Ascending aorta (tissue), 2 donors: ENCODE measurements around the gene GSTCD. TPM values are rescaled to one million over a fixed set of nuclear protein-coding genes. Genes with fewer than 3 reads are reported as not detected.

Experiments used
- DNase-seq, 2 donors: peaks; one replicate each; pipeline ENCODE4 v3.0.0-alpha.2; 2019; ENCODE audit warnings: low spot score in 2 of 2
- H3K27ac ChIP-seq, 2 donors: fragments of 200-600 bp; sonication (generic); one replicate each; pipeline ENCODE4 v1.5.1; 2016 to 2017; ENCODE audit warnings: mild to moderate bottlenecking in 1 of 2
- H3K27me3 ChIP-seq: fragments of 200-600 bp; sonication (generic); one replicate; pipeline ENCODE4 v1.5.1; 2017
- H3K36me3 ChIP-seq, 2 donors: fragments of 200-600 bp; sonication (generic); one replicate each; pipeline ENCODE4 v1.5.1; 2016
- H3K4me1 ChIP-seq, 2 donors: fragments of 200-600 bp; sonication (generic); one replicate each; pipeline ENCODE4 v1.5.1; 2016 to 2017; ENCODE audit warnings: mild to moderate bottlenecking in 1 of 2
- H3K4me3 ChIP-seq, 2 donors: fragments of 200-600 bp; sonication (generic); one replicate each; pipeline ENCODE4 v1.5.1; 2016 to 2017; ENCODE audit warnings: mild to moderate bottlenecking in 1 of 2
- H3K9me3 ChIP-seq, 2 donors: fragments of 200-600 bp; sonication (generic); one replicate each; pipeline ENCODE4 v1.5.1; 2016
- CTCF ChIP-seq, 3 experiments: fragments of 200-600 bp in 2 of 3; fragments of 450-650 bp in 1 of 3; sonication (generic) in 2 of 3; IDR thresholded peaks; one replicate each; pipeline ENCODE4 v1.5.1; 2016 to 2019; ENCODE audit warnings: antibody characterized with exemption in 3 of 3, mild to moderate bottlenecking in 1 of 3, moderate library complexity in 1 of 3
- intact Hi-C: fragments of 100-400 bp; cut with DNase I; formaldehyde crosslinking; loops from one replicate; pipeline ENCODE4 v1.15.1; 2023
- total RNA-seq: library from RNA; depleted of rRNA; stranded (reverse); fragments of >200 nt; gene quantifications from one replicate; pipeline ENCODE4 v1.1.0, GENCODE V29; 2016

GSTCD gene
- total RNA-seq, 1 donor from 2014 or later = 4.4 TPM

- TF ChIP-seq CTCF (IDR thresholded peaks at IDR 0.05) = no peak
- intact Hi-C loops = no loop called here
- Histone ChIP-seq H3K27ac (no peak overlapping the region), H3K4me1 (no peaks in the 10 kb centered on the region), H3K9me3 (peaks cover 0 to 22% of the 10 kb centered on the region in 2 donors), H3K4me3 (no peak overlapping the region), H3K36me3 (no peaks in the 10 kb centered on the region), H3K27me3 (no peaks in the 10 kb centered on the region)
- DNase-seq = no peak
These were observed 150.0 kb downstream of the GSTCD start for GRCh38 chr4:105858466-105859040.

- H3K9me3 ChIP-seq = peaks cover 0 to 22% of the 10 kb centered on the region in 2 donors
- H3K4me1 ChIP-seq = no peaks in the 10 kb centered on the region
- H3K27ac ChIP-seq = peak overlapping the region in 1 of 2 donors; percentile 7
- no peak for DNase-seq
- intact Hi-C loops = no loop called here
- no peak overlapping the region for H3K4me3 ChIP-seq
- TF ChIP-seq CTCF (IDR thresholded peaks at IDR 0.05) = no peak
- H3K27me3 ChIP-seq = no peaks in the 10 kb centered on the region
- H3K36me3 ChIP-seq = no peaks in the 10 kb centered on the region
These were observed 150.6 kb downstream of the GSTCD start for GRCh38 chr4:105859233-105859632.

DNA sequence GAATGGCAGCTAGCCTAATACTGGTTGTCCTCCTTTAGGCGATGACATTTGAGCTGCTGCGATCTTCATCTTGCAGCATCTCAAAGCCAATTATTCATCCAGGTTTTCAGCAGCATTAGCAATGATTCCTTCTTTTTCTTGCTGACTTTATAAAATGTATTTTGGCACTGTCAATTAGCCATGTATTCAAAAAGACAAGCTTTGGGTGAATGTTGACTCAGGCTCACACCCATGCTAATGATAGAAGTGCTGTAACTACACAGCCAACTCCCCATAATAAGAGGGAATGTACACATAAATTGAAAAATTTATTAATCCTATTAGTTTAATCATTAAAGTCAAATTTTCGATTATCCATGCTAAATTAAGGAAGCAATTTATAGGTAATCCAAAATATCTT is 162.4 kb downstream of the GSTCD start:
- no peak for TF ChIP-seq CTCF (IDR thresholded peaks at IDR 0.05)
- Histone ChIP-seq H3K9me3 (no peaks in the 10 kb centered on the region), H3K36me3 (no peaks in the 10 kb centered on the region), H3K4me3 (no peak overlapping the region), H3K4me1 (peaks cover 0 to 6% of the 10 kb centered on the region in 2 donors), H3K27ac (no peak overlapping the region), H3K27me3 (no peaks in the 10 kb centered on the region)
- intact Hi-C loops = no loop called here
- DNase-seq = no peak

DNA sequence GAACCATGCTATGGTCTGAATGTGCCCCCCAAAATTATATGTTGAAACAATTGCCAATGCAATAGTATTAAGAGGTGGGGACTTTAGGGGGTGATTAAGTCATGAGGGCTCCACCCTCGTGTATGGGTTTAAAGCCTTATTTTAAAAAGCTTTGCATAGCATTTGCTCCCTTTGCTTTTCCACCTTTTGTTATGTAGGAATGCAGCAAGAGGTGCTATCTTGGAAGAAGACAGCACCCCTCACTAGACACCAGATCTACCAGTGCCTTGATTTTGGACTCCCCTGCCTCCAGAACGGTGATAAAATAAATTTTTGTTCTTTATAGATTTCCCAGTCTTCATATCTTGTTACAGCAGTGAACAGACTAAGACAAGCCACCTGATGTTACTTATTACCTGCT is 163.4 kb downstream of the GSTCD start:
- peaks cover 0 to 6% of the 10 kb centered on the region in 2 donors for H3K4me1 ChIP-seq
- no peak for DNase-seq
- intact Hi-C loops = no loop called here

DNA sequence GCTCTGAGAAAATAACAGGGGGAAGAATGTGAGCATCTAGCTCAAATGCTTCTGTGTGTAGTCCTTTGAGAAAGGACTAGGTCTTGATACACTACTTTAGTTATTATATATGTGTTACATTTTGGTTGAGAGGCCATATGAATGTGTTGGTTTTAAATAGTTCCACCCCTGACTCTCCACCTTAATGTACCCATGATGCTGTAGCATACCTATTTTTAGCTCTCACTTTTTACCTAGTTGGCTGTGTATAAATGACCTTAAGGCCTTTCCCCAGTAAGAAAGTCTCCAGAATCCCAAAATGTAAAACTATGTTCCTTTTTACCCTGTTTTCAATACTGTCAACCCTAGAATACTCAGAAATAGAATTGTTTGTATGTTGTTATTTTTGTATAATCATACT is 166.6 kb downstream of the GSTCD start:
- H3K4me1 ChIP-seq = peaks cover 0 to 6% of the 10 kb centered on the region in 2 donors
- H3K36me3 ChIP-seq = no peaks in the 10 kb centered on the region
- no peaks in the 10 kb centered on the region for H3K9me3 ChIP-seq
- intact Hi-C loops = no loop called here
- no peak for DNase-seq
- H3K27ac ChIP-seq = no peak overlapping the region
- no peak for TF ChIP-seq CTCF (IDR thresholded peaks at IDR 0.05)
- H3K27me3 ChIP-seq = no peaks in the 10 kb centered on the region
- no peak overlapping the region for H3K4me3 ChIP-seq

More for the DNA sequence above, 163.4 kb downstream of the GSTCD start:
- no peak for TF ChIP-seq CTCF (IDR thresholded peaks at IDR 0.05)
- Histone ChIP-seq H3K9me3 (no peaks in the 10 kb centered on the region), H3K27ac (no peak overlapping the region), H3K4me3 (no peak overlapping the region), H3K27me3 (no peaks in the 10 kb centered on the region), H3K36me3 (no peaks in the 10 kb centered on the region)

- DNase-seq = no peak
- TF ChIP-seq CTCF (IDR thresholded peaks at IDR 0.05) = no peak
- no peaks in the 10 kb centered on the region for H3K9me3 ChIP-seq
- H3K27me3 ChIP-seq = no peaks in the 10 kb centered on the region
- intact Hi-C loops = no loop called here
- no peak overlapping the region for H3K4me3 ChIP-seq
- H3K36me3 ChIP-seq = no peaks in the 10 kb centered on the region
- H3K4me1 ChIP-seq = peaks cover 0 to 6% of the 10 kb centered on the region in 2 donors
- no peak overlapping the region for H3K27ac ChIP-seq
These were observed 170.1 kb downstream of the GSTCD start for GRCh38 chr4:105878668-105879067.
